Bronchial epithelial cell (primary cell): ENCODE results near the gene ADGRD1. TPM values are rescaled to one million over a fixed set of nuclear protein-coding genes. Genes with fewer than 3 reads are reported as not detected.

Source experiments
- DNase-seq: peaks from one replicate; pipeline ENCODE4 v3.0.0-alpha.2; 2010; ENCODE audit warnings: low read depth
- FAIRE-seq: peaks from 2 replicates; lab custom pipeline; 2011; peaks lifted over from hg19 to GRCh38; lab: Jason Lieb, UNC
- H3K27me3 ChIP-seq: 2 replicates; pipeline ENCODE4 v1.5.1; 2011; ENCODE audit warnings: low read length; ENCODE audit not compliant: control insufficient read depth, insufficient read depth
- H3K36me3 ChIP-seq: 2 replicates; pipeline ENCODE4 v1.5.1; 2011; ENCODE audit warnings: low read length; ENCODE audit not compliant: control insufficient read depth, insufficient read depth
- H3K4me3 ChIP-seq: 2 replicates; pipeline ENCODE4 v1.5.1; 2011; ENCODE audit warnings: mild to moderate bottlenecking, low read depth, low read length, control low read depth
- CTCF ChIP-seq: IDR thresholded peaks from 2 replicates; pipeline ENCODE4 v1.5.1; 2011; ENCODE audit warnings: mild to moderate bottlenecking, moderate library complexity, low read length, control low read depth, inconsistent platforms; ENCODE audit not compliant: insufficient read depth, severe bottlenecking
- total RNA-seq: library from RNA; depleted of rRNA; stranded (reverse); fragments of >200 nt; gene quantifications from 2 replicates; pipeline ENCODE4 v1.2.1, GENCODE V29; 2014

The ADGRD1 gene
- total RNA-seq, 1 donor from 2014 or later: not detected

- H3K36me3 ChIP-seq: no peaks in the 10 kb centered on the region
- no peak for FAIRE-seq
- DNase-seq: no peak
- no peaks in the 10 kb centered on the region for H3K27me3 ChIP-seq
- TF ChIP-seq CTCF: no peak
- H3K4me3 ChIP-seq: no peak overlapping the region
Measured at GRCh38 chr12:131087302-131087818, 133.7 kb downstream of the ADGRD1 start.

GRCh38 chr12:131087991-131088700 is 134.4 kb downstream of the ADGRD1 start:
- no peaks in the 10 kb centered on the region for H3K36me3 ChIP-seq
- H3K4me3 ChIP-seq: no peak overlapping the region
- no peak for DNase-seq
- no peak for FAIRE-seq
- no peaks in the 10 kb centered on the region for H3K27me3 ChIP-seq
- TF ChIP-seq CTCF: no peak

GRCh38 chr12:131088701-131089530 is 135.2 kb downstream of the ADGRD1 start:
- no peak for DNase-seq
- TF ChIP-seq CTCF: no peak
- Histone ChIP-seq H3K4me3 (no peak overlapping the region), H3K36me3 (no peaks in the 10 kb centered on the region), H3K27me3 (no peaks in the 10 kb centered on the region)
- FAIRE-seq: no peak

GRCh38 chr12:131089531-131090273 is 136.0 kb downstream of the ADGRD1 start:
- Histone ChIP-seq H3K27me3 (no peaks in the 10 kb centered on the region), H3K4me3 (no peak overlapping the region), H3K36me3 (no peaks in the 10 kb centered on the region)
- no peak for TF ChIP-seq CTCF
- no peak for FAIRE-seq
- no peak for DNase-seq

GRCh38 chr12:131090274-131091210 is 136.8 kb downstream of the ADGRD1 start:
- Histone ChIP-seq H3K27me3 (no peaks in the 10 kb centered on the region), H3K36me3 (no peaks in the 10 kb centered on the region), H3K4me3 (no peak overlapping the region)
- FAIRE-seq (no peak), DNase-seq (no peak)
- TF ChIP-seq CTCF: no peak
